ENCODE results near the gene METTL17. TPM values are rescaled to one million over a fixed set of nuclear protein-coding genes. Genes with fewer than 3 reads are reported as not detected.

The METTL17 gene
- total and polyA plus RNA-seq, 2 experiments from 2014 or later, result 31.3 to 87.7 TPM

DNA sequence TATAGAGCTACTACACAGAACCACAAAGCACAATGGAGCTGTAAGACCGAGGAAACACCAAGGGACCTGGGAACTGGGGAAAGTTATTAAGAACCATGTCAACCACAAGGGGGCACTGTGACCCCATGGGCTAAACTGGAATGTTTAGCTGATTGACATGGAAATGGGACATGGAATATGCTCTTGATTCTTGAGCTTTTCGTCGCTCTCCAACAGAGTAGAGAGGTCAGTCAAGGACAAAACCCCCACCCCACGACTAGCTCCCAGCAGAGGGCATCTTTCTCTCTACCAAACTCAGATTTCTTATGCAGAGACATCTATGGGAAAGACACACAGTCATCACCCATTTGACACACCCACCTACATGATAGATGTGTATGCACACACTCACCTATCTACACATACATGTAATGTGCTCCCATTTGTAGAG is 25.0 kb downstream of the METTL17 start:
- TF ChIP-seq EZH2 (IDR thresholded peaks at IDR 0.05; ENCODE audit: insufficient read depth, poor library complexity, severe bottlenecking) (no peak), EZH2phosphoT487 (IDR thresholded peaks at IDR 0.05; ENCODE audit: insufficient read depth, low read depth) (no peak)
- Histone ChIP-seq H3K27me3 (replicated peaks; ENCODE audit: insufficient read depth) (no peaks in the 10 kb centered on the region; the same call in 1 of the 2 replicates), H3K9me2 (ENCODE audit: insufficient read depth) (no peaks in the 10 kb centered on the region), H3K4me1 (ENCODE audit: insufficient read depth) (no peaks in the 10 kb centered on the region), H3K36me3 (ENCODE audit: low read depth) (no peaks in the 10 kb centered on the region), H3K9ac (no peak overlapping the region), H3K4me2 (ENCODE audit: unreplicated experiment) (no peak overlapping the region), H3K9me3 (ENCODE audit: low read depth) (no peaks in the 10 kb centered on the region), H2AFZ (no peak overlapping the region), H3K79me2 (ENCODE audit: insufficient read depth) (no peaks in the 10 kb centered on the region), H3K4me3 (no peak overlapping the region), H3F3A (ENCODE audit: insufficient read depth) (no peaks in the 10 kb centered on the region), H3K27ac (no peak overlapping the region), H4K20me1 (ENCODE audit: insufficient read depth) (no peaks in the 10 kb centered on the region)
- 0 to 1% methylated on average over 4 of the region's 4 CpGs for WGBS, 2 experiments (ENCODE audit: low coverage in 1 of 2, low lambda C conversion rate in 2 of 2, missing lambda C conversion rate in 2 of 2)
- in situ Hi-C loops (cut with MboI), result loop anchor here (10.0 kb wide), 1 partner anchor 80 kb away; the partner anchor contains the start of gene ZNF219
- DNase-seq, result peak; percentile 84

DNA sequence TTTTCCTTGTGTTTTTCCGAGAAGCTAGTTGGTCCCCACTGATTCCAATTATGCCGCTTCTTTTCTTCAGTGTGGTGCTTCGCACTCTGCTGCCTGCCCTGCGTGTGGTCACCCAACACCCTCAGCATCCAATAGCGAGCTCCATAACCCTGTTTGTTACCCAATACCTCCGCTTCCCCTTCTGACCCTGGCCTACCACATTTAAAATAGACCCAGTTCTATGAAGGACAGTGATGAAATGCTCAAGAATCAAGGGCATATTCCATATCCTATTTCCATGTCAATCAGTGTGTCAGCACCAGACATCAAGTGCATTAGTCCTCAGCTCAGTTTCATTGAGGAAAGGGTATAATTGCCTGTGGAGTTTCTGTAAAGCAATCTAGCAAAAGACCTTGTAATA is 25.5 kb downstream of the METTL17 start:
- no peak overlapping the region for H3K27ac ChIP-seq
- H3K27me3 ChIP-seq (replicated peaks; ENCODE audit: insufficient read depth), result no peaks in the 10 kb centered on the region; the same call in 1 of the 2 replicates
- no peak overlapping the region for H2AFZ ChIP-seq
- no peaks in the 10 kb centered on the region for H3K79me2 ChIP-seq (ENCODE audit: insufficient read depth)
- H4K20me1 ChIP-seq (ENCODE audit: insufficient read depth), result no peaks in the 10 kb centered on the region
- no peak overlapping the region for H3K9ac ChIP-seq
- no peaks in the 10 kb centered on the region for H3K4me1 ChIP-seq (ENCODE audit: insufficient read depth)
- H3K4me2 ChIP-seq (ENCODE audit: unreplicated experiment), result no peak overlapping the region
- DNase-seq, result no peak
- WGBS, 2 experiments (ENCODE audit: low coverage in 1 of 2, low lambda C conversion rate in 2 of 2, missing lambda C conversion rate in 2 of 2), result 66 to 70% methylated on average over 6 of the region's 6 CpGs
- H3K9me3 ChIP-seq (ENCODE audit: low read depth), result no peaks in the 10 kb centered on the region
- in situ Hi-C loops (cut with MboI), result loop anchor here (10.0 kb wide), 1 partner anchor 79 kb away; the partner anchor contains the start of gene ZNF219
- H3K9me2 ChIP-seq (ENCODE audit: insufficient read depth), result no peaks in the 10 kb centered on the region
- no peak overlapping the region for H3K4me3 ChIP-seq
- no peak for TF ChIP-seq EZH2phosphoT487 (IDR thresholded peaks at IDR 0.05; ENCODE audit: insufficient read depth, low read depth)
- TF ChIP-seq EZH2 (IDR thresholded peaks at IDR 0.05; ENCODE audit: insufficient read depth, poor library complexity, severe bottlenecking), result no peak
- H3K36me3 ChIP-seq (ENCODE audit: low read depth), result no peaks in the 10 kb centered on the region
- no peaks in the 10 kb centered on the region for H3F3A ChIP-seq (ENCODE audit: insufficient read depth)

DNA sequence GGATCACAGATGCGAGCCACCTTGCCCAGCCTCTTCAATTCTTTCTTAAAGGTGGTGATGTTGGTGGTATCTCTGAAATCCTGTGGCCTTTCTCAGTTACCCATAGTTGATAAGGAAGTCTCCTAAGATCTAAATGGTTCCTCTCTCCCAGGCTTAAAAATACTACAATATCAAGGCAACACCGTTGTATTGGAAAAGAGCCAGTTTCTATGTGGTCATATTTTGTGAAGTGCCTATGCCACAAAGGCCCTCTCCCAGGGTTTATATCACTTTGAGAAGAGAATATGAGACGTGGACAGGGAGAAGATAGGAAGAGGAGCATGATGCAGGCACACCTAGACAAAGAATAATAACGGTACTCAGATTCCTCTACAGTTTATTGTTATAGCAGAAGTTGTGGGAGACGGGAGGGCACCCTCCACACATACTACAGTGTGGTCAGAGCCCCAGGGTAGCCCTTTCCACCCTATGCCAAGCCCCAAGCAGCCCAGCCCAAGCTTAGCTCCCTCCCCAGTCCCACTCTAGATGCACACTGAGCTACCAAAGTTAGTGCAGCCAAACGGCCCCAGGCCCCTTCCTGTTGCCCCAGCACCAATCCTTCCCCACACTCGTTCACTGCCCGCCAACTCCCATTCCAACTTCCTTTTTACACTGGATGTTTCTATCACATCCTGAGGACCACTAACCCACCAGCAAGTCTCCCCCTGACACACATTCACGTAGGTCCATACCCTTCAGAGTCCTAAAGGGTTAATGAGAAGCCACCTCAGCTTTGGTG is 26.8 kb downstream of the METTL17 start:
- H3K4me3 ChIP-seq, result no peak overlapping the region
- H3K36me3 ChIP-seq (ENCODE audit: low read depth), result no peaks in the 10 kb centered on the region
- H3K9ac ChIP-seq, result no peak overlapping the region
- TF ChIP-seq EZH2phosphoT487 (IDR thresholded peaks at IDR 0.05; ENCODE audit: insufficient read depth, low read depth), result no peak
- no peak for TF ChIP-seq EZH2 (IDR thresholded peaks at IDR 0.05; ENCODE audit: insufficient read depth, poor library complexity, severe bottlenecking)
- no peaks in the 10 kb centered on the region; the same call in 1 of the 2 replicates for H3K27me3 ChIP-seq (replicated peaks; ENCODE audit: insufficient read depth)
- H2AFZ ChIP-seq, result no peak overlapping the region
- no peaks in the 10 kb centered on the region for H3F3A ChIP-seq (ENCODE audit: insufficient read depth)
- WGBS, 2 experiments (ENCODE audit: low coverage in 1 of 2, low lambda C conversion rate in 2 of 2, missing lambda C conversion rate in 2 of 2), result 69 to 76% methylated on average over 9 of the region's 9 CpGs
- H3K4me1 ChIP-seq (ENCODE audit: insufficient read depth), result no peaks in the 10 kb centered on the region
- H3K27ac ChIP-seq, result no peak overlapping the region
- no peaks in the 10 kb centered on the region for H3K9me2 ChIP-seq (ENCODE audit: insufficient read depth)
- H3K9me3 ChIP-seq (ENCODE audit: low read depth), result no peaks in the 10 kb centered on the region
- in situ Hi-C loops (cut with MboI), result loop anchor here (10.0 kb wide), 1 partner anchor 78 kb away; the partner anchor contains the start of gene ZNF219
- no peaks in the 10 kb centered on the region for H3K79me2 ChIP-seq (ENCODE audit: insufficient read depth)
- H3K4me2 ChIP-seq (ENCODE audit: unreplicated experiment), result no peak overlapping the region
- no peak for DNase-seq
- no peaks in the 10 kb centered on the region for H4K20me1 ChIP-seq (ENCODE audit: insufficient read depth)

DNA sequence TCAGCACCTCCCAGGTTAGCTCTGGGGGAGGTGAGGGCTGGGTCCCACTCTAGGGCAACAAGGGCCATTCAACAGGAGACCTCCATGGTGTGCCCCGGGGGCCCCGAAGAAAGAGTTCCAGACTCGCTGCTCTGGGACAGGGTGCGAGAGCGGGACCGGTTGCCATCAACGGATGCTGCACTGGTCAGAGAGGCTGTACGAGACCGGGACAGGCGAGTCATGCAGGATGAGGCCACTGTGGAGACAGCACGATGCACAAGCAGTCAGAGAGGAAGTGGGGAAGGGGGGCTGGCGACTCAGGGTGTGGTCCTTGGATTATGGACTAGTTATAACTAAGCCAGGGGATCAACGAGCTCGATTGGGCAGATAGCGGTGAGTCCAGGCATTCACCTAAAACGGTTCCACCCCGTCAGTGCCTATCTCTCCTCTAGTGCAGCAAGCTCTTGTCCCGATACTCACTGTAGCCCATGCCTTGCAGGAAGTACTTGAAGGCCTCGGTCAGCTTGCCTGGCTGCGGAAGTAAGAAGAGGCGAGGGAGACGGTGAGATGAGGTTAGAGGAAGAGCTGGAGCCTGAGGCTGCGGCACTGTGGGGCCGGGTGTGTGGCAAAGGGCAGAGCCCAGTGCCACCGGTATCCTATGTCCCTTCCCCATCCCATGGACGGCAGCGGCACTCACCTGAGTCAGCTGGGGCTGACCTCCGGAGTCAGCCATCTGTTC is 27.9 kb downstream of the METTL17 start:
- H3K27me3 ChIP-seq (replicated peaks; ENCODE audit: insufficient read depth), result peaks cover 7% of the 10 kb centered on the region
- in situ Hi-C loops (cut with MboI), result loop anchor here (10.0 kb wide), 1 partner anchor 77 kb away; the partner anchor contains the start of gene ZNF219
- H3K9me2 ChIP-seq (ENCODE audit: insufficient read depth), result no peaks in the 10 kb centered on the region
- no peak overlapping the region for H3K9ac ChIP-seq
- H3K4me2 ChIP-seq (ENCODE audit: unreplicated experiment), result no peak overlapping the region
- no peak for DNase-seq
- no peaks in the 10 kb centered on the region for H3F3A ChIP-seq (ENCODE audit: insufficient read depth)
- H3K4me1 ChIP-seq (ENCODE audit: insufficient read depth), result no peaks in the 10 kb centered on the region
- H2AFZ ChIP-seq, result no peak overlapping the region
- H4K20me1 ChIP-seq (ENCODE audit: insufficient read depth), result no peaks in the 10 kb centered on the region
- no peak overlapping the region for H3K4me3 ChIP-seq
- WGBS, 2 experiments (ENCODE audit: low coverage in 1 of 2, low lambda C conversion rate in 2 of 2, missing lambda C conversion rate in 2 of 2), result 81 to 85% methylated on average over 28 of the region's 28 CpGs
- no peaks in the 10 kb centered on the region for H3K79me2 ChIP-seq (ENCODE audit: insufficient read depth)
- TF ChIP-seq EZH2phosphoT487 (IDR thresholded peaks at IDR 0.05; ENCODE audit: insufficient read depth, low read depth), result no peak
- TF ChIP-seq EZH2 (IDR thresholded peaks at IDR 0.05; ENCODE audit: insufficient read depth, poor library complexity, severe bottlenecking), result no peak
- H3K36me3 ChIP-seq (ENCODE audit: low read depth), result no peaks in the 10 kb centered on the region
- no peak overlapping the region for H3K27ac ChIP-seq
- no peaks in the 10 kb centered on the region for H3K9me3 ChIP-seq (ENCODE audit: low read depth)
